Measurements from ENCODE around the gene PPP1R9B. TPM values are rescaled to one million over a fixed set of nuclear protein-coding genes. Genes with fewer than 3 reads are reported as not detected.

PPP1R9B gene
- total RNA-seq, 1 experiment from 2014 or later, result 112 TPM

DNA sequence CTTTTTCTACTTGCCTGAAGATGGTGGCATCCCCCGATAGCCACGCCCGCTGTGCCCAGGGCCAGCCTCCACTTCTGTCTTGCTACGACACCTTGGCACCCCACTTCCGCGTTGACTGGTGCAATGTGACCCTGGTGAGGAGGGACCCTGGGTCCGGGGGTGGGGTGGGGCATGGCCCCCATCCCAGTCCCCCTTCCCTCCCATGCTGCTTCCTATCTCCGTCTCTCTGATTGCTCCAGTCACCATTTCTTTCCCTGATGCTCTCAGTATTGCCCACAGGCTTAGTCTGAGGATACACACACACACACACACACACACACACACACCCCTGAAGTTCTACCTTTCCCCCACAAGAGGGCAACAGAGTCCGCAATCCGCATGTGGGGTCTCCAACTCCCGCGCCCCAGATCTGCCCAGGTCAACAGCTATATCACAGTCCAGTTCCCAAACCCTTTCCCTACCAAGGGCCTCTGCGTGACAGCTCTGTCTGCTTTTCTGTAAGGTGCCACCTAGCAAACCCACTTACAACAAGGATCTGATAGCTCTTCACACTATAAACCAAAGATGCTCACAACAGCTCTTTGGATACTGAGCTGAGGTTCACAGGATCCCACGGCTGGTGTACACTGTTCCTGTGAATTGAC lies 18.8 kb upstream of the PPP1R9B start:
- no peaks in the 10 kb centered on the region for H4K20me1 ChIP-seq (ENCODE audit: insufficient read depth)
- peak overlapping the region; percentile 19 to 27; a peak in 3 of 4 replicates for H3K4me3 ChIP-seq (replicated peaks in 1 of 2; ENCODE audit: low read depth in 1 of 2, low read length in 2 of 2)
- peak; percentile 78 for DNase-seq (ENCODE audit: low read depth, low spot score)
- ATAC-seq, result peak; percentile 77
- peak overlapping the region; percentile 10; the same call in 1 of the 2 replicates for H3K9ac ChIP-seq (ENCODE audit: low read length)
- POLR2A ChIA-PET, result interaction anchor here (0.9 to 1.1 kb wide), 4 partner anchors 9 to 31 kb away, joined by 3 to 13 read pairs (median 4); no protein-coding TSS in a partner anchor
- intact Hi-C loops (cut with micrococcal nuclease), result loop anchor here (1.0 to 2.0 kb wide), 2 partner anchors 29 to 128 kb away; no protein-coding TSS in a partner anchor
- no peaks in the 10 kb centered on the region for H3K27me3 ChIP-seq (ENCODE audit: insufficient read depth, low read length)
- H3K4me1 ChIP-seq (ENCODE audit: control insufficient read depth in 1 of 2, insufficient read depth in 2 of 2, low read length in 2 of 2), result peaks cover 9 to 46% of the 10 kb centered on the region in 2 experiments
- H2AFZ ChIP-seq (ENCODE audit: low read depth, low read length, poor library complexity, severe bottlenecking), result peak overlapping the region; percentile 45
- no peaks in the 10 kb centered on the region for H3K9me3 ChIP-seq (ENCODE audit: control insufficient read depth in 1 of 2, insufficient read depth in 1 of 2, low read depth in 1 of 2, low read length in 2 of 2)
- TF ChIP-seq YY1 (IDR thresholded peaks at IDR 0.05; ENCODE audit: extremely low read depth, insufficient replicate concordance, low read depth, low read length) (peak; percentile 86), POLR2AphosphoS5 (IDR thresholded peaks at IDR 0.05; ENCODE audit: low read depth, low read length) (no peak; the same call in 1 of the 2 replicates), SIN3A (IDR thresholded peaks at IDR 0.05; ENCODE audit: low read depth) (no peak), CEBPB (IDR thresholded peaks at IDR 0.05; ENCODE audit: low read depth) (no peak), ZFX (IDR thresholded peaks at IDR 0.05) (no peak), RAD21 (IDR thresholded peaks at IDR 0.05; ENCODE audit: low read depth) (peak; percentile 99), TCF7L2 (IDR thresholded peaks at IDR 0.05; ENCODE audit: borderline replicate concordance, extremely low read depth, insufficient read depth, insufficient read length) (no peak)
- TF ChIP-seq, protein P1, sequence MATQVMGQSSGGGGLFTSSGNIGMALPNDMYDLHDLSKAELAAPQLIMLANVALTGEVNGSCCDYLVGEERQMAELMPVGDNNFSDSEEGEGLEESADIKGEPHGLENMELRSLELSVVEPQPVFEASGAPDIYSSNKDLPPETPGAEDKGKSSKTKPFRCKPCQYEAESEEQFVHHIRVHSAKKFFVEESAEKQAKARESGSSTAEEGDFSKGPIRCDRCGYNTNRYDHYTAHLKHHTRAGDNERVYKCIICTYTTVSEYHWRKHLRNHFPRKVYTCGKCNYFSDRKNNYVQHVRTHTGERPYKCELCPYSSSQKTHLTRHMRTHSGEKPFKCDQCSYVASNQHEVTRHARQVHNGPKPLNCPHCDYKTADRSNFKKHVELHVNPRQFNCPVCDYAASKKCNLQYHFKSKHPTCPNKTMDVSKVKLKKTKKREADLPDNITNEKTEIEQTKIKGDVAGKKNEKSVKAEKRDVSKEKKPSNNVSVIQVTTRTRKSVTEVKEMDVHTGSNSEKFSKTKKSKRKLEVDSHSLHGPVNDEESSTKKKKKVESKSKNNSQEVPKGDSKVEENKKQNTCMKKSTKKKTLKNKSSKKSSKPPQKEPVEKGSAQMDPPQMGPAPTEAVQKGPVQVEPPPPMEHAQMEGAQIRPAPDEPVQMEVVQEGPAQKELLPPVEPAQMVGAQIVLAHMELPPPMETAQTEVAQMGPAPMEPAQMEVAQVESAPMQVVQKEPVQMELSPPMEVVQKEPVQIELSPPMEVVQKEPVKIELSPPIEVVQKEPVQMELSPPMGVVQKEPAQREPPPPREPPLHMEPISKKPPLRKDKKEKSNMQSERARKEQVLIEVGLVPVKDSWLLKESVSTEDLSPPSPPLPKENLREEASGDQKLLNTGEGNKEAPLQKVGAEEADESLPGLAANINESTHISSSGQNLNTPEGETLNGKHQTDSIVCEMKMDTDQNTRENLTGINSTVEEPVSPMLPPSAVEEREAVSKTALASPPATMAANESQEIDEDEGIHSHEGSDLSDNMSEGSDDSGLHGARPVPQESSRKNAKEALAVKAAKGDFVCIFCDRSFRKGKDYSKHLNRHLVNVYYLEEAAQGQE (IDR thresholded peaks at IDR 0.05; ENCODE audit: low read depth), result no peak
- TF ChIP-seq, protein P2, sequence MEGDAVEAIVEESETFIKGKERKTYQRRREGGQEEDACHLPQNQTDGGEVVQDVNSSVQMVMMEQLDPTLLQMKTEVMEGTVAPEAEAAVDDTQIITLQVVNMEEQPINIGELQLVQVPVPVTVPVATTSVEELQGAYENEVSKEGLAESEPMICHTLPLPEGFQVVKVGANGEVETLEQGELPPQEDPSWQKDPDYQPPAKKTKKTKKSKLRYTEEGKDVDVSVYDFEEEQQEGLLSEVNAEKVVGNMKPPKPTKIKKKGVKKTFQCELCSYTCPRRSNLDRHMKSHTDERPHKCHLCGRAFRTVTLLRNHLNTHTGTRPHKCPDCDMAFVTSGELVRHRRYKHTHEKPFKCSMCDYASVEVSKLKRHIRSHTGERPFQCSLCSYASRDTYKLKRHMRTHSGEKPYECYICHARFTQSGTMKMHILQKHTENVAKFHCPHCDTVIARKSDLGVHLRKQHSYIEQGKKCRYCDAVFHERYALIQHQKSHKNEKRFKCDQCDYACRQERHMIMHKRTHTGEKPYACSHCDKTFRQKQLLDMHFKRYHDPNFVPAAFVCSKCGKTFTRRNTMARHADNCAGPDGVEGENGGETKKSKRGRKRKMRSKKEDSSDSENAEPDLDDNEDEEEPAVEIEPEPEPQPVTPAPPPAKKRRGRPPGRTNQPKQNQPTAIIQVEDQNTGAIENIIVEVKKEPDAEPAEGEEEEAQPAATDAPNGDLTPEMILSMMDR (IDR thresholded peaks at IDR 0.05 in 2 of 3, conservative IDR thresholded peaks at IDR 0.05 in 1 of 3; ENCODE audit: borderline replicate concordance in 1 of 3, insufficient read depth in 1 of 3, low read depth in 2 of 3, low read length in 2 of 3), result peak; percentile 97 to 100 (median 98)
- no TSS peak for BruUV-seq (replicated peaks)
- H3K36me3 ChIP-seq (ENCODE audit: control insufficient read depth in 1 of 2, insufficient read depth in 2 of 2, low read length in 2 of 2), result no peaks in the 10 kb centered on the region
- CTCF ChIA-PET, result interaction anchor here (0.6 to 4.2 kb wide), 26 partner anchors 9 to 180 kb away, joined by 3 to 59 read pairs (median 5); partner anchors contain the start of genes COL1A1, PDK2 and TMEM92
- H3K9me2 ChIP-seq (ENCODE audit: insufficient read depth), result no peaks in the 10 kb centered on the region
- RAD21 ChIA-PET (ENCODE audit: low non-redundant PET in 1 of 2, low total read pairs in 2 of 2, uncharacterized antibody in 2 of 2, unreplicated experiment in 2 of 2), result interaction anchor here (0.5 to 2.9 kb wide), 14 partner anchors 9 to 129 kb away, joined by 3 to 26 read pairs (median 7); partner anchors contain the start of gene PDK2 (in 1 of the 2)
- H3K4me2 ChIP-seq (ENCODE audit: low read length), result peak overlapping the region; percentile 67
- no peaks in the 10 kb centered on the region for H3K79me2 ChIP-seq (ENCODE audit: insufficient read depth, low read length)
- H3K27ac ChIP-seq (ENCODE audit: low read depth, low read length), result no peak overlapping the region

Data from HCT116 (cell line).